ENCODE measurements around the gene RIMKLB. TPM values are rescaled to one million over a fixed set of nuclear protein-coding genes. Genes with fewer than 3 reads are reported as not detected.

RIMKLB gene
- polyA plus RNA-seq, 3 donors: 1.0 to 6.6 (median 1.2) TPM

DNA sequence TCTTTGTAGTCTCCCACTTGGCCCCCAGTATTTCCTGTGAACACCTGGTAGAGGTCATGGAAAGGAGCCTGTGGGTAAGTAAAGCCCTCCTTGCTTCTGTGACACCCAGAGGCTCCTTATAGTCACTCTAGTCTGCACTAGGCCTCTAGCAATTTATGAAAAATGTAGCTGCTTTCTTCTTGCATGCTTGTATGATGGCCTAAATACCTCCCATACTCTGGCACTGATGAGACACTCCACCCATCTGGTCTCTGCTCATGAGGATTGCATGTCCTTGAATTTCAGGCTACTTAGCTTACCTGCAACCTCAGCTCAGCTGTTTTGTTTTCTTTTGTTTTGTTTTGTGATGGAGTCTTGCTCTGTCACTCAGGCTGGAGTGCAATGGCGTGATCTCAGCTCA is 120.1 kb downstream of the RIMKLB start:
- intact Hi-C loops (cut with micrococcal nuclease): no loop called here
- Histone ChIP-seq H3K79me2 (ENCODE audit: insufficient read depth, low read length) (no peaks in the 10 kb centered on the region), H3K9me3 (replicated peaks in 1 of 2; ENCODE audit: control insufficient read depth in 1 of 2, insufficient read depth in 1 of 2, low read length in 2 of 2) (no peaks in the 10 kb centered on the region), H3K9ac (ENCODE audit: insufficient read depth, low read length, poor library complexity, severe bottlenecking) (no peak overlapping the region), H3K27me3 (ENCODE audit: control insufficient read depth in 2 of 2, insufficient read depth in 2 of 2, low read length in 2 of 2) (no peaks in the 10 kb centered on the region), H3K27ac (ENCODE audit: low read depth in 1 of 2, low read length in 2 of 2) (no peak overlapping the region), H3K4me3 (replicated peaks in 1 of 3; ENCODE audit: low read depth in 2 of 3, low read length in 3 of 3) (no peak overlapping the region), H2AFZ (ENCODE audit: insufficient read depth, low read depth, low read length, poor library complexity, severe bottlenecking) (no peak overlapping the region), H3K36me3 (replicated peaks in 1 of 2; ENCODE audit: control insufficient read depth in 1 of 2, insufficient read depth in 2 of 2, low read length in 2 of 2) (no peaks in the 10 kb centered on the region), H4K20me1 (ENCODE audit: insufficient read depth, low read length) (no peaks in the 10 kb centered on the region), H3K4me1 (ENCODE audit: control insufficient read depth in 1 of 2, insufficient read depth in 2 of 2, low read length in 2 of 2) (peaks cover 11 to 17% of the 10 kb centered on the region in 2 donors), H3K4me2 (replicated peaks; ENCODE audit: extremely low read depth, low read length, poor library complexity, severe bottlenecking) (no peak overlapping the region)
- no peak for DNase-seq
- H3K9me3 Mint-ChIP-seq: peaks cover 0 to 3% (median 0%) of the 10 kb centered on the region in 7 donors
- TF ChIP-seq, protein P1, sequence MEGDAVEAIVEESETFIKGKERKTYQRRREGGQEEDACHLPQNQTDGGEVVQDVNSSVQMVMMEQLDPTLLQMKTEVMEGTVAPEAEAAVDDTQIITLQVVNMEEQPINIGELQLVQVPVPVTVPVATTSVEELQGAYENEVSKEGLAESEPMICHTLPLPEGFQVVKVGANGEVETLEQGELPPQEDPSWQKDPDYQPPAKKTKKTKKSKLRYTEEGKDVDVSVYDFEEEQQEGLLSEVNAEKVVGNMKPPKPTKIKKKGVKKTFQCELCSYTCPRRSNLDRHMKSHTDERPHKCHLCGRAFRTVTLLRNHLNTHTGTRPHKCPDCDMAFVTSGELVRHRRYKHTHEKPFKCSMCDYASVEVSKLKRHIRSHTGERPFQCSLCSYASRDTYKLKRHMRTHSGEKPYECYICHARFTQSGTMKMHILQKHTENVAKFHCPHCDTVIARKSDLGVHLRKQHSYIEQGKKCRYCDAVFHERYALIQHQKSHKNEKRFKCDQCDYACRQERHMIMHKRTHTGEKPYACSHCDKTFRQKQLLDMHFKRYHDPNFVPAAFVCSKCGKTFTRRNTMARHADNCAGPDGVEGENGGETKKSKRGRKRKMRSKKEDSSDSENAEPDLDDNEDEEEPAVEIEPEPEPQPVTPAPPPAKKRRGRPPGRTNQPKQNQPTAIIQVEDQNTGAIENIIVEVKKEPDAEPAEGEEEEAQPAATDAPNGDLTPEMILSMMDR (IDR thresholded peaks at IDR 0.05): no peak
- H3K27ac Mint-ChIP-seq: peak overlapping the region in 1 of 7 donors; percentile 52
- no peak overlapping the region for H3K4me3 Mint-ChIP-seq
- no peaks in the 10 kb centered on the region for H3K36me3 Mint-ChIP-seq
- peaks cover 0 to 5% (median under 1%) of the 10 kb centered on the region in 3 donors for H3K27me3 Mint-ChIP-seq (ENCODE audit: low read depth in 3 of 3)
- no CpG with 5 or more reads among the region's 1 CpG for whole genome bisulfite sequencing (ENCODE audit: insufficient coverage)
- peaks cover 29% of the 10 kb centered on the region for H3K4me1 Mint-ChIP-seq

DNA sequence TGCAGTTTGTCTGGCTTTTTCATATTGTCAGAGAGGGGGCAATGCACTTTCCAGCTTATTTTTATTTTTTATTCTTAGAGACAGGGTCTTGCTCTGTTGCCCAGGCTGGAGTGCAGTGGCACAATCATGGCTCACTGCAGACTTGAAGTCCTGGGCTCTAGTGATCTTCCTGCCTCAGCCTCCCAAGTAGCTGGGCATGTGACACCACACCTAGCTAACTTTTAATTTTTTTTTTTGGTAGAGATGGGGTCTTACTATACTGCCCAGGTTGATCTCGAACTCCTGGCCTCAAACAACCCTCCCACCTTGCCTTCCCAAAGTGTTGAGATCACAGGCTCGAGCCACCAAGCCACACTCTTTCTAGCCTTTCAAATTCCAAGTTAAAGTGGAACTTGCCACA is 120.7 kb downstream of the RIMKLB start:
- intact Hi-C loops (cut with micrococcal nuclease): no loop called here
- H3K79me2 ChIP-seq (ENCODE audit: insufficient read depth, low read length): no peaks in the 10 kb centered on the region
- no peak overlapping the region for H3K9ac ChIP-seq (ENCODE audit: insufficient read depth, low read length, poor library complexity, severe bottlenecking)
- no peaks in the 10 kb centered on the region for H3K36me3 ChIP-seq (replicated peaks in 1 of 2; ENCODE audit: control insufficient read depth in 1 of 2, insufficient read depth in 2 of 2, low read length in 2 of 2)
- 100% methylated on average over 1 of the region's 2 CpGs for WGBS (ENCODE audit: insufficient coverage)
- TF ChIP-seq, protein P1 (IDR thresholded peaks at IDR 0.05): no peak
- no peak overlapping the region for H3K4me3 ChIP-seq (replicated peaks in 1 of 3; ENCODE audit: low read depth in 2 of 3, low read length in 3 of 3)
- H2AFZ ChIP-seq (ENCODE audit: insufficient read depth, low read depth, low read length, poor library complexity, severe bottlenecking): no peak overlapping the region
- no peak overlapping the region for H3K27ac ChIP-seq (ENCODE audit: low read depth in 1 of 2, low read length in 2 of 2)
- peaks cover 11 to 17% of the 10 kb centered on the region in 2 donors for H3K4me1 ChIP-seq (ENCODE audit: control insufficient read depth in 1 of 2, insufficient read depth in 2 of 2, low read length in 2 of 2)
- Mint-ChIP-seq H3K4me3 (no peak overlapping the region), H3K27me3 (ENCODE audit: low read depth in 3 of 3) (peaks cover 0 to 3% (median 2%) of the 10 kb centered on the region in 3 donors), H3K36me3 (no peaks in the 10 kb centered on the region), H3K4me1 (peaks cover 29% of the 10 kb centered on the region), H3K9me3 (peaks cover 0 to 3% (median 0%) of the 10 kb centered on the region in 7 donors), H3K27ac (no peak overlapping the region)
- no peak overlapping the region for H3K4me2 ChIP-seq (replicated peaks; ENCODE audit: extremely low read depth, low read length, poor library complexity, severe bottlenecking)
- no peaks in the 10 kb centered on the region for H3K27me3 ChIP-seq (ENCODE audit: control insufficient read depth in 2 of 2, insufficient read depth in 2 of 2, low read length in 2 of 2)
- no peaks in the 10 kb centered on the region for H3K9me3 ChIP-seq (replicated peaks in 1 of 2; ENCODE audit: control insufficient read depth in 1 of 2, insufficient read depth in 1 of 2, low read length in 2 of 2)
- DNase-seq: no peak
- no peaks in the 10 kb centered on the region for H4K20me1 ChIP-seq (ENCODE audit: insufficient read depth, low read length)

All from CD14-positive monocyte (primary cell).